ENCODE measurements around the gene GABBR2. TPM values are rescaled to one million over a fixed set of nuclear protein-coding genes. Genes with fewer than 3 reads are reported as not detected.

Gene GABBR2
- total RNA-seq, 1 experiment from 2014 or later = 0.76 TPM

DNA sequence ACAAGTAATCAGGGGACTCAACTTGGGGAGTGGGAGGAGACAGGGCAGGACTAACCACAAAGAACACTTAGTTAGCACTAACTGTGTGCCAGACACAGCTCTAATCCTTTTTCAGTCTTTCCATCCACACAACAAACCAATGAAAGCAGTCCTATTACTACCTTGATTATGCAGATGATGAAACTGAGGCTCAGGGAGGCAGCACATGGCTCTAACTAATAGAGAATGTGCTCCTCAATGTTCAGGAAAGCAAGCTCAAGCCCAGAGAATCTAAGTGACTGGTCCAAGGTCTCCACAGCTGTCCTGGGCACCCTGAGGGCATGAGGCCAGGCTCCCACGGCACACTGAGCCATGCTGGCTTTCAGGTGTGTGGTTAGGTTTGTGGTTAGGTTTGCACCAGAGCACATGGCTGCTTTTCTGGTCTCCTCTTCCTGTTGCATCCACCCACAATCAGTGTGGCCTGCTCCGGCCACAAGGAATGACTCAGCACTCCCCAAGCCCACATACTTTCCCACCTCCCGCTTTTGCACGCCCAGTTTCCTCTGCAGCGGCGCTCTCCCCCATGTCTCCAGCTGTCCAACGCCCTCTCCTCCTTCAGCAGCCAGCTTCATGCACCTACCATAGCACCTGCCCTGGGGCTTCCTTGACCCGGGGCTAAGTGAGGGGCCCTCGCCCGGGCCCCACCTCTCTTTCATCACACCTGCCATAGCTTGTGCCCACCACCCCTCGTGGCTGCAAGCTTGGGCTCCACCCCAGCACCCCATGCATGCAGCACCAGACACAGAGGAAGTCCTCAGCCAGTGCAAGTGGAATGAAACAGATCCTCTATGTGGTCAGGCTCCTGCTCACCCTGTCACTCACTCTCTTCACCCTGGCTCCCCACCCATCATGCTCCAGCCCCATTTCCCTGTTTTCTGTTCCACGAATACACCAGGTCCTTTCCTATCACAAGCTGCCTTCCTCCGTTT, 133.1 kb downstream of the GABBR2 start:
- ChIA-PET CTCF (interaction anchor here (0.6 kb wide), 2 partner anchors 15 to 25 kb away, joined by 4 to 5 read pairs; no protein-coding TSS in a partner anchor), POLR2A (ENCODE audit: unreplicated experiment) (interaction anchor here (0.6 kb wide), 1 partner anchor 119 kb away, joined by 3 read pairs; no protein-coding TSS in a partner anchor)
- H2AFZ ChIP-seq = no peak overlapping the region; the same call in 1 of the 2 replicates
- no peaks in the 10 kb centered on the region for H3K9me2 ChIP-seq (ENCODE audit: insufficient read depth)
- TF ChIP-seq, protein P1, sequence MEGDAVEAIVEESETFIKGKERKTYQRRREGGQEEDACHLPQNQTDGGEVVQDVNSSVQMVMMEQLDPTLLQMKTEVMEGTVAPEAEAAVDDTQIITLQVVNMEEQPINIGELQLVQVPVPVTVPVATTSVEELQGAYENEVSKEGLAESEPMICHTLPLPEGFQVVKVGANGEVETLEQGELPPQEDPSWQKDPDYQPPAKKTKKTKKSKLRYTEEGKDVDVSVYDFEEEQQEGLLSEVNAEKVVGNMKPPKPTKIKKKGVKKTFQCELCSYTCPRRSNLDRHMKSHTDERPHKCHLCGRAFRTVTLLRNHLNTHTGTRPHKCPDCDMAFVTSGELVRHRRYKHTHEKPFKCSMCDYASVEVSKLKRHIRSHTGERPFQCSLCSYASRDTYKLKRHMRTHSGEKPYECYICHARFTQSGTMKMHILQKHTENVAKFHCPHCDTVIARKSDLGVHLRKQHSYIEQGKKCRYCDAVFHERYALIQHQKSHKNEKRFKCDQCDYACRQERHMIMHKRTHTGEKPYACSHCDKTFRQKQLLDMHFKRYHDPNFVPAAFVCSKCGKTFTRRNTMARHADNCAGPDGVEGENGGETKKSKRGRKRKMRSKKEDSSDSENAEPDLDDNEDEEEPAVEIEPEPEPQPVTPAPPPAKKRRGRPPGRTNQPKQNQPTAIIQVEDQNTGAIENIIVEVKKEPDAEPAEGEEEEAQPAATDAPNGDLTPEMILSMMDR (conservative IDR thresholded peaks at IDR 0.05) = no peak
- no peak for TF ChIP-seq EZH2 (IDR thresholded peaks at IDR 0.05; ENCODE audit: low read depth)
- peaks cover 22% of the 10 kb centered on the region for H3F3A ChIP-seq (ENCODE audit: insufficient read depth, low read depth)
- H4K20me1 ChIP-seq (ENCODE audit: insufficient read depth) = no peaks in the 10 kb centered on the region
- H3K27ac ChIP-seq = peak overlapping the region; percentile 85
- BruUV-seq (replicated peaks) = TSS peak; percentile 55
- DNase-seq = peak; percentile 90 to 94
- peaks cover 22% of the 10 kb centered on the region for H3K4me1 ChIP-seq (replicated peaks; ENCODE audit: insufficient read depth)
- no peaks in the 10 kb centered on the region for H3K79me2 ChIP-seq (ENCODE audit: low read depth)
- no peaks in the 10 kb centered on the region for H3K36me3 ChIP-seq (ENCODE audit: low read depth)
- no peak overlapping the region for H3K4me3 ChIP-seq
- H3K4me2 ChIP-seq = peak overlapping the region; percentile 58
- H3K9me3 ChIP-seq (ENCODE audit: insufficient read depth, low read depth) = no peaks in the 10 kb centered on the region
- H3K27me3 ChIP-seq (ENCODE audit: insufficient read depth, low read depth) = no peaks in the 10 kb centered on the region
- intact Hi-C loops (cut with micrococcal nuclease; ENCODE audit: unreplicated experiment) = loop anchor here (1.0 to 10.0 kb wide), 4 partner anchors 112 to 258 kb away; partner anchors contain the start of gene ANKS6

- Histone ChIP-seq H2AFZ (no peak overlapping the region), H3K9me3 (ENCODE audit: insufficient read depth, low read depth) (no peaks in the 10 kb centered on the region), H3K4me2 (no peak overlapping the region), H3K79me2 (ENCODE audit: low read depth) (no peaks in the 10 kb centered on the region), H3K4me1 (replicated peaks; ENCODE audit: insufficient read depth) (peaks cover 22% of the 10 kb centered on the region), H4K20me1 (ENCODE audit: insufficient read depth) (no peaks in the 10 kb centered on the region), H3K27ac (no peak overlapping the region), H3K27me3 (ENCODE audit: insufficient read depth, low read depth) (no peaks in the 10 kb centered on the region), H3F3A (ENCODE audit: insufficient read depth, low read depth) (peaks cover 22% of the 10 kb centered on the region), H3K4me3 (no peak overlapping the region), H3K9me2 (ENCODE audit: insufficient read depth) (no peaks in the 10 kb centered on the region), H3K36me3 (ENCODE audit: low read depth) (no peaks in the 10 kb centered on the region)
- no TSS peak for BruUV-seq (replicated peaks)
- DNase-seq = no peak
- POLR2A ChIA-PET (ENCODE audit: unreplicated experiment) = no interaction called here
- TF ChIP-seq, protein P1 (conservative IDR thresholded peaks at IDR 0.05) = no peak; the same call in 1 of the 2 replicates
- no peak for TF ChIP-seq EZH2 (IDR thresholded peaks at IDR 0.05; ENCODE audit: low read depth)
- intact Hi-C loops (cut with micrococcal nuclease; ENCODE audit: unreplicated experiment) = loop anchor here (1.0 to 10.0 kb wide), 2 partner anchors 61 to 221 kb away; partner anchors contain the start of gene ANKS6
- CTCF ChIA-PET = no interaction called here
Observed at GRCh38 chr9:98573749-98574278, 134.9 kb downstream of the GABBR2 start.

- DNase-seq = no peak
- no peaks in the 10 kb centered on the region for H4K20me1 ChIP-seq (ENCODE audit: insufficient read depth)
- peaks cover 22% of the 10 kb centered on the region for H3K4me1 ChIP-seq (replicated peaks; ENCODE audit: insufficient read depth)
- no peaks in the 10 kb centered on the region for H3K36me3 ChIP-seq (ENCODE audit: low read depth)
- no peak overlapping the region for H3K27ac ChIP-seq
- TF ChIP-seq, protein P1 (conservative IDR thresholded peaks at IDR 0.05) = no peak
- no peak for TF ChIP-seq EZH2 (IDR thresholded peaks at IDR 0.05; ENCODE audit: low read depth)
- no peak overlapping the region for H3K4me2 ChIP-seq
- no TSS peak for BruUV-seq (replicated peaks)
- no peaks in the 10 kb centered on the region for H3K79me2 ChIP-seq (ENCODE audit: low read depth)
- H3K27me3 ChIP-seq (ENCODE audit: insufficient read depth, low read depth) = no peaks in the 10 kb centered on the region
- H2AFZ ChIP-seq = no peak overlapping the region
- H3K9me2 ChIP-seq (ENCODE audit: insufficient read depth) = no peaks in the 10 kb centered on the region
- H3K4me3 ChIP-seq = no peak overlapping the region
- intact Hi-C loops (cut with micrococcal nuclease; ENCODE audit: unreplicated experiment) = loop anchor here (10.0 kb wide), 1 partner anchor 222 kb away; the partner anchor contains the start of gene ANKS6
- H3K9me3 ChIP-seq (ENCODE audit: insufficient read depth, low read depth) = no peaks in the 10 kb centered on the region
- CTCF ChIA-PET = no interaction called here
- POLR2A ChIA-PET (ENCODE audit: unreplicated experiment) = no interaction called here
- H3F3A ChIP-seq (ENCODE audit: insufficient read depth, low read depth) = peaks cover 22% of the 10 kb centered on the region
Observed at GRCh38 chr9:98572796-98573195, 135.9 kb downstream of the GABBR2 start.
